Naive thymus-derived CD4-positive, alpha-beta T cell (primary cell): ENCODE measurements around the gene LEFTY2. TPM values are rescaled to one million over a fixed set of nuclear protein-coding genes. Genes with fewer than 3 reads are reported as not detected.

Source experiments
- ATAC-seq: fragments of 150-1000 bp; cut with Tn5 transposase; 2 replicates; pipeline ENCODE4 v1.10.0; 2021; ENCODE audit warnings: mild to moderate bottlenecking, moderate library complexity
- CTCF ChIA-PET: fragments of 350-600 bp; sonication (Branson Sonifier 250); formaldehyde crosslinking; loops from one replicate; lab custom pipeline; 2021; ENCODE audit warnings: antibody characterized with exemption; lab: Charles Lee
- POLR2A ChIA-PET: fragments of 350-600 bp; sonication (Branson Sonifier 250); formaldehyde crosslinking; loops from one replicate; lab custom pipeline; 2021; ENCODE audit warnings: antibody characterized with exemption, inconsistent platforms; lab: Charles Lee
- DNase-seq, 9 donors: peaks; one replicate each; pipeline versions ENCODE4 v3.0.0 to v3.0.0-alpha.2; 2020 to 2022; ENCODE audit warnings: mixed read lengths in 1 of 9
- H3K27ac ChIP-seq: one replicate; pipeline ENCODE4 v1.7.0; 2013; ENCODE audit warnings: mild to moderate bottlenecking, low read depth, low read length, moderate library complexity
- H3K27me3 ChIP-seq, 2 donors: one replicate each; pipeline ENCODE4 v1.7.0; 2013; ENCODE audit warnings: low read length in 2 of 2, mild to moderate bottlenecking in 2 of 2, moderate library complexity in 2 of 2; ENCODE audit not compliant: control insufficient read depth in 2 of 2, insufficient read depth in 2 of 2
- H3K36me3 ChIP-seq, 3 experiments: 1 replicate in 2 of 3; 2 replicates in 1 of 3; pipeline ENCODE4 v1.7.0; 2013; ENCODE audit warnings: low read length in 3 of 3, mild to moderate bottlenecking in 3 of 3, moderate library complexity in 1 of 3; ENCODE audit not compliant: insufficient read depth in 3 of 3, control insufficient read depth in 2 of 3
- H3K4me1 ChIP-seq, 2 donors: one replicate each; pipeline ENCODE4 v1.7.0; 2013; ENCODE audit warnings: low read length in 2 of 2, mild to moderate bottlenecking in 2 of 2, moderate library complexity in 1 of 2; ENCODE audit not compliant: control insufficient read depth in 2 of 2, insufficient read depth in 2 of 2
- H3K4me3 ChIP-seq: 2 replicates; pipeline ENCODE4 v1.7.0; 2013; ENCODE audit warnings: mild to moderate bottlenecking, low read length
- H3K9me3 ChIP-seq, 3 experiments: 1 replicate in 2 of 3; 2 replicates in 1 of 3; pipeline ENCODE4 v1.7.0; 2013; ENCODE audit warnings: low read length in 3 of 3; ENCODE audit not compliant: control insufficient read depth in 2 of 3
- H3K27ac Mint-ChIP-seq, 9 donors: one replicate each; pipeline ENCODE4 v1.8.0; 2020 to 2022; ENCODE audit warnings: mixed read lengths in 9 of 9, mild to moderate bottlenecking in 8 of 9, moderate library complexity in 5 of 9, inconsistent platforms in 2 of 9
- H3K27me3 Mint-ChIP-seq, 5 donors: one replicate each; pipeline ENCODE4 v1.8.0; 2021 to 2022; ENCODE audit warnings: mixed read lengths in 5 of 5, mild to moderate bottlenecking in 1 of 5
- H3K36me3 Mint-ChIP-seq, 5 donors: one replicate each; pipeline ENCODE4 v1.8.0; 2020 to 2022; ENCODE audit warnings: mixed read lengths in 5 of 5, mild to moderate bottlenecking in 3 of 5, inconsistent platforms in 1 of 5
- H3K4me1 Mint-ChIP-seq, 7 donors: one replicate each; pipeline ENCODE4 v1.8.0; 2020 to 2022; ENCODE audit warnings: mixed read lengths in 7 of 7, mild to moderate bottlenecking in 3 of 7, inconsistent platforms in 1 of 7
- H3K4me3 Mint-ChIP-seq, 10 donors: one replicate each; pipeline ENCODE4 v1.8.0; 2020 to 2022; ENCODE audit warnings: mild to moderate bottlenecking in 10 of 10, mixed read lengths in 10 of 10, moderate library complexity in 6 of 10, inconsistent platforms in 2 of 10
- H3K9me3 Mint-ChIP-seq, 11 donors: one replicate each; pipeline ENCODE4 v1.8.0; 2020 to 2022; ENCODE audit warnings: mixed read lengths in 11 of 11, mild to moderate bottlenecking in 4 of 11, inconsistent platforms in 1 of 11, moderate library complexity in 1 of 11
- intact Hi-C, 2 donors: fragments of 100-400 bp; cut with micrococcal nuclease; formaldehyde crosslinking; loops; one replicate each; pipeline ENCODE4 v1.15.1; 2023
- polyA plus RNA-seq, 2 donors: library from polyadenylated mRNA; unstranded; fragments of 300-500 nt; fragmentation: Illumina TruSeq; gene quantifications; one replicate each; pipeline ENCODE4 v1.2.3, GENCODE V29; 2021
- total RNA-seq, 6 experiments: library from RNA in 5 of 6; stranded (reverse) in 5 of 6; gene quantifications; 1 replicate in 5 of 6; 2 replicates in 1 of 6; pipeline ENCODE4 v1.2.3 and lab custom pipeline; 2021 to 2026

LEFTY2 gene
- total and polyA plus RNA-seq, 7 experiments from 2014 or later: 0.45 TPM; not detected in 6

GRCh38 chr1:225958041-225958440, 17.0 kb upstream of the LEFTY2 start:
- DNase-seq: no peak
- Mint-ChIP-seq H3K4me1 (peaks cover 0 to 9% (median 2%) of the 10 kb centered on the region in 7 donors), H3K27me3 (peaks cover 0 to 18% (median 0%) of the 10 kb centered on the region in 5 donors), H3K9me3 (no peaks in the 10 kb centered on the region), H3K27ac (no peak overlapping the region), H3K4me3 (no peak overlapping the region), H3K36me3 (no peaks in the 10 kb centered on the region)
- H3K36me3 ChIP-seq: no peaks in the 10 kb centered on the region
- H3K27me3 ChIP-seq: no peaks in the 10 kb centered on the region
- CTCF ChIA-PET: no interaction called here
- POLR2A ChIA-PET: no interaction called here
- no peaks in the 10 kb centered on the region for H3K9me3 ChIP-seq
- ATAC-seq: no peak
- H3K4me3 ChIP-seq: no peak overlapping the region
- H3K4me1 ChIP-seq: peaks cover 0 to 8% of the 10 kb centered on the region in 2 donors
- H3K27ac ChIP-seq: no peak overlapping the region
- intact Hi-C loops: no loop called here

GRCh38 chr1:225954753-225955152, 13.7 kb upstream of the LEFTY2 start:
- H3K27me3 ChIP-seq: no peaks in the 10 kb centered on the region

GRCh38 chr1:225953315-225953714, 12.3 kb upstream of the LEFTY2 start:
- ATAC-seq (no peak), DNase-seq (no peak)
- Mint-ChIP-seq H3K27me3 (peaks cover 4 to 42% (median 8%) of the 10 kb centered on the region in 5 donors), H3K4me3 (no peak overlapping the region), H3K27ac (no peak overlapping the region), H3K36me3 (no peaks in the 10 kb centered on the region), H3K4me1 (no peaks in the 10 kb centered on the region), H3K9me3 (no peaks in the 10 kb centered on the region)
- Histone ChIP-seq H3K36me3 (no peaks in the 10 kb centered on the region), H3K27ac (no peak overlapping the region), H3K9me3 (no peaks in the 10 kb centered on the region), H3K27me3 (no peaks in the 10 kb centered on the region), H3K4me1 (peaks cover 0 to 3% of the 10 kb centered on the region in 2 donors), H3K4me3 (no peak overlapping the region)
- ChIA-PET POLR2A (no interaction called here), CTCF (no interaction called here)
- intact Hi-C loops: no loop called here

More at GRCh38 chr1:225954753-225955152, 13.7 kb upstream of the LEFTY2 start:
- Mint-ChIP-seq H3K4me1 (peaks cover 0 to 5% (median 0%) of the 10 kb centered on the region in 7 donors), H3K4me3 (no peak overlapping the region), H3K27ac (no peak overlapping the region), H3K27me3 (peaks cover 3 to 35% (median 5%) of the 10 kb centered on the region in 5 donors), H3K36me3 (no peaks in the 10 kb centered on the region), H3K9me3 (no peaks in the 10 kb centered on the region)
- POLR2A ChIA-PET: no interaction called here
- H3K4me3 ChIP-seq: no peak overlapping the region
- H3K4me1 ChIP-seq: peaks cover 0 to 8% of the 10 kb centered on the region in 2 donors
- ATAC-seq (no peak), DNase-seq (no peak)
- intact Hi-C loops: no loop called here
- CTCF ChIA-PET: no interaction called here
- no peaks in the 10 kb centered on the region for H3K36me3 ChIP-seq
- H3K27ac ChIP-seq: no peak overlapping the region
- no peaks in the 10 kb centered on the region for H3K9me3 ChIP-seq

- H3K9me3 ChIP-seq: no peaks in the 10 kb centered on the region
- intact Hi-C loops: no loop called here
- POLR2A ChIA-PET: no interaction called here
Measured at GRCh38 chr1:225950905-225951497, 10.0 kb upstream of the LEFTY2 start.

GRCh38 chr1:225949041-225949440, 8.0 kb upstream of the LEFTY2 start:
- Mint-ChIP-seq H3K27me3 (peaks cover 4 to 44% (median 8%) of the 10 kb centered on the region in 5 donors), H3K4me3 (no peak overlapping the region), H3K27ac (no peak overlapping the region), H3K9me3 (no peaks in the 10 kb centered on the region), H3K36me3 (no peaks in the 10 kb centered on the region), H3K4me1 (peaks cover 9 to 16% (median 13%) of the 10 kb centered on the region in 7 donors)
- intact Hi-C loops: no loop called here
- Histone ChIP-seq H3K4me3 (no peak overlapping the region), H3K27ac (no peak overlapping the region), H3K4me1 (peaks cover 7 to 10% of the 10 kb centered on the region in 2 donors), H3K36me3 (no peaks in the 10 kb centered on the region), H3K9me3 (no peaks in the 10 kb centered on the region), H3K27me3 (no peaks in the 10 kb centered on the region)
- ATAC-seq (no peak), DNase-seq (no peak)
- ChIA-PET POLR2A (no interaction called here), CTCF (interaction anchor here (0.6 kb wide), 1 partner anchor 23 kb away, joined by 3 read pairs; no protein-coding TSS in a partner anchor)

More at GRCh38 chr1:225950905-225951497, 10.0 kb upstream of the LEFTY2 start:
- Histone ChIP-seq H3K36me3 (no peaks in the 10 kb centered on the region), H3K4me3 (no peak overlapping the region), H3K27me3 (no peaks in the 10 kb centered on the region), H3K4me1 (no peaks in the 10 kb centered on the region), H3K27ac (no peak overlapping the region)
- no peaks in the 10 kb centered on the region for H3K9me3 Mint-ChIP-seq
- no peak for DNase-seq
- H3K27ac Mint-ChIP-seq: no peak overlapping the region
- H3K27me3 Mint-ChIP-seq: peaks cover 4 to 49% (median 8%) of the 10 kb centered on the region in 5 donors
- CTCF ChIA-PET: interaction anchor here (0.6 to 0.7 kb wide), 2 partner anchors 13 to 197 kb away, joined by 3 read pairs; no protein-coding TSS in a partner anchor
- no peak overlapping the region for H3K4me3 Mint-ChIP-seq
- no peaks in the 10 kb centered on the region for H3K4me1 Mint-ChIP-seq
- no peak for ATAC-seq
- H3K36me3 Mint-ChIP-seq: no peaks in the 10 kb centered on the region

- intact Hi-C loops: no loop called here
- CTCF ChIA-PET: no interaction called here
- H3K27ac Mint-ChIP-seq: no peak overlapping the region
Measured at GRCh38 chr1:225946803-225947202, 5.8 kb upstream of the LEFTY2 start.

More at GRCh38 chr1:225946803-225947202, 5.8 kb upstream of the LEFTY2 start:
- H3K9me3 ChIP-seq: no peaks in the 10 kb centered on the region
- no peaks in the 10 kb centered on the region for H3K36me3 ChIP-seq
- H3K4me3 Mint-ChIP-seq: no peak overlapping the region
- peaks cover 7 to 11% of the 10 kb centered on the region in 2 donors for H3K4me1 ChIP-seq
- ATAC-seq: no peak
- POLR2A ChIA-PET: no interaction called here
- H3K4me1 Mint-ChIP-seq: peaks cover 9 to 23% (median 13%) of the 10 kb centered on the region in 7 donors
- H3K36me3 Mint-ChIP-seq: no peaks in the 10 kb centered on the region
- H3K9me3 Mint-ChIP-seq: no peaks in the 10 kb centered on the region
- H3K27ac ChIP-seq: no peak overlapping the region
- no peak for DNase-seq
- H3K27me3 ChIP-seq: no peaks in the 10 kb centered on the region
- H3K27me3 Mint-ChIP-seq: peaks cover 2 to 35% (median 7%) of the 10 kb centered on the region in 5 donors
- no peak overlapping the region for H3K4me3 ChIP-seq
